ENCODE results near the gene SCAPER.

- TF ChIP-seq, protein P1, sequence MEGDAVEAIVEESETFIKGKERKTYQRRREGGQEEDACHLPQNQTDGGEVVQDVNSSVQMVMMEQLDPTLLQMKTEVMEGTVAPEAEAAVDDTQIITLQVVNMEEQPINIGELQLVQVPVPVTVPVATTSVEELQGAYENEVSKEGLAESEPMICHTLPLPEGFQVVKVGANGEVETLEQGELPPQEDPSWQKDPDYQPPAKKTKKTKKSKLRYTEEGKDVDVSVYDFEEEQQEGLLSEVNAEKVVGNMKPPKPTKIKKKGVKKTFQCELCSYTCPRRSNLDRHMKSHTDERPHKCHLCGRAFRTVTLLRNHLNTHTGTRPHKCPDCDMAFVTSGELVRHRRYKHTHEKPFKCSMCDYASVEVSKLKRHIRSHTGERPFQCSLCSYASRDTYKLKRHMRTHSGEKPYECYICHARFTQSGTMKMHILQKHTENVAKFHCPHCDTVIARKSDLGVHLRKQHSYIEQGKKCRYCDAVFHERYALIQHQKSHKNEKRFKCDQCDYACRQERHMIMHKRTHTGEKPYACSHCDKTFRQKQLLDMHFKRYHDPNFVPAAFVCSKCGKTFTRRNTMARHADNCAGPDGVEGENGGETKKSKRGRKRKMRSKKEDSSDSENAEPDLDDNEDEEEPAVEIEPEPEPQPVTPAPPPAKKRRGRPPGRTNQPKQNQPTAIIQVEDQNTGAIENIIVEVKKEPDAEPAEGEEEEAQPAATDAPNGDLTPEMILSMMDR (IDR thresholded peaks at IDR 0.05) = no peak
- TF ChIP-seq POLR2A (IDR thresholded peaks at IDR 0.05) = no peak
- TF ChIP-seq EP300 (IDR thresholded peaks at IDR 0.05) = no peak
Observed at GRCh38 chr15:76451540-76451939, 453.6 kb downstream of the SCAPER start.
